Astrocyte (in vitro differentiated cells and primary cell): ENCODE results near the gene SYCN. TPM values are rescaled to one million over a fixed set of nuclear protein-coding genes. Genes with fewer than 3 reads are reported as not detected.

ENCODE experiments used
- DNase-seq: peaks from one replicate; pipeline ENCODE4 v3.0.0-alpha.2; 2010; ENCODE audit warnings: low read depth
- FAIRE-seq: peaks from 2 replicates; lab custom pipeline; 2011; peaks lifted over from hg19 to GRCh38; lab: Jason Lieb, UNC
- H2AFZ ChIP-seq: 2 replicates; pipeline ENCODE4 v1.6.0; 2012; ENCODE audit warnings: low read depth, low read length, inconsistent platforms
- H3K27ac ChIP-seq: 2 replicates; pipeline ENCODE4 v1.5.1; 2011; ENCODE audit warnings: low read depth, low read length, inconsistent platforms
- H3K27me3 ChIP-seq: 2 replicates; pipeline ENCODE4 v1.6.0; 2011; ENCODE audit warnings: low read length, inconsistent platforms; ENCODE audit not compliant: insufficient read depth
- H3K36me3 ChIP-seq: 2 replicates; pipeline ENCODE4 v1.5.1; 2011; ENCODE audit warnings: low read length, inconsistent platforms; ENCODE audit not compliant: insufficient read depth
- H3K4me1 ChIP-seq: 2 replicates; pipeline ENCODE4 v1.5.1; 2011; ENCODE audit warnings: low read length, inconsistent platforms; ENCODE audit not compliant: insufficient read depth
- H3K4me2 ChIP-seq: 2 replicates; pipeline ENCODE4 v1.6.0; 2012; ENCODE audit warnings: low read length, inconsistent platforms
- H3K4me3 ChIP-seq: 2 replicates; pipeline ENCODE4 v1.5.1; 2011; ENCODE audit warnings: low read depth, mild to moderate bottlenecking, low read length, inconsistent platforms; ENCODE audit not compliant: insufficient read depth
- H3K79me2 ChIP-seq: 2 replicates; pipeline ENCODE4 v1.6.0; 2012; ENCODE audit warnings: mild to moderate bottlenecking, low read length, inconsistent platforms; ENCODE audit not compliant: insufficient read depth
- H3K9ac ChIP-seq: 2 replicates; pipeline ENCODE4 v1.6.0; 2012; ENCODE audit warnings: mild to moderate bottlenecking, low read length, inconsistent platforms
- H3K9me3 ChIP-seq: 2 replicates; pipeline ENCODE4 v1.5.1; 2012; ENCODE audit warnings: low read depth, mild to moderate bottlenecking, low read length, inconsistent platforms; ENCODE audit not compliant: insufficient read depth
- H4K20me1 ChIP-seq: 2 replicates; pipeline ENCODE4 v1.6.0; 2012; ENCODE audit warnings: low read length, inconsistent platforms; ENCODE audit not compliant: insufficient read depth
- H3K27ac Mint-ChIP-seq: one replicate; pipeline ENCODE4 v1.8.0; 2021; ENCODE audit warnings: mild to moderate bottlenecking, mixed read lengths; ENCODE audit not compliant: unreplicated experiment
- H3K27me3 Mint-ChIP-seq: one replicate; pipeline ENCODE4 v1.8.0; 2021; ENCODE audit warnings: low read depth, mixed read lengths; ENCODE audit not compliant: unreplicated experiment
- H3K36me3 Mint-ChIP-seq: one replicate; pipeline ENCODE4 v1.8.0; 2021; ENCODE audit warnings: low read depth, mixed read lengths; ENCODE audit not compliant: unreplicated experiment
- H3K4me1 Mint-ChIP-seq: one replicate; pipeline ENCODE4 v1.8.0; 2021; ENCODE audit warnings: low read depth, mixed read lengths; ENCODE audit not compliant: unreplicated experiment
- H3K4me3 Mint-ChIP-seq: one replicate; pipeline ENCODE4 v1.8.0; 2021; ENCODE audit warnings: mild to moderate bottlenecking, moderate library complexity, mixed read lengths; ENCODE audit not compliant: unreplicated experiment
- H3K9me3 Mint-ChIP-seq: one replicate; pipeline ENCODE4 v1.8.0; 2021; ENCODE audit warnings: mild to moderate bottlenecking, mixed read lengths; ENCODE audit not compliant: unreplicated experiment
- EZH2 ChIP-seq: IDR thresholded peaks from 2 replicates; pipeline ENCODE4 v1.6.1; 2012; ENCODE audit warnings: mild to moderate bottlenecking, low read length, inconsistent platforms; ENCODE audit not compliant: insufficient read depth
- total RNA-seq: library from RNA; stranded (reverse); gene quantifications from 2 replicates; pipeline ENCODE4 v1.2.1, GENCODE V29; 2021
- TF ChIP-seq, protein P1 (sequence below): IDR thresholded peaks from 2 replicates; pipeline ENCODE4 v1.5.1; 2011; ENCODE audit warnings: low read depth, mild to moderate bottlenecking, inconsistent platforms, low read length, moderate library complexity; ENCODE audit not compliant: insufficient read depth

The SYCN gene
- total RNA-seq, 1 donor from 2014 or later = not detected

DNA sequence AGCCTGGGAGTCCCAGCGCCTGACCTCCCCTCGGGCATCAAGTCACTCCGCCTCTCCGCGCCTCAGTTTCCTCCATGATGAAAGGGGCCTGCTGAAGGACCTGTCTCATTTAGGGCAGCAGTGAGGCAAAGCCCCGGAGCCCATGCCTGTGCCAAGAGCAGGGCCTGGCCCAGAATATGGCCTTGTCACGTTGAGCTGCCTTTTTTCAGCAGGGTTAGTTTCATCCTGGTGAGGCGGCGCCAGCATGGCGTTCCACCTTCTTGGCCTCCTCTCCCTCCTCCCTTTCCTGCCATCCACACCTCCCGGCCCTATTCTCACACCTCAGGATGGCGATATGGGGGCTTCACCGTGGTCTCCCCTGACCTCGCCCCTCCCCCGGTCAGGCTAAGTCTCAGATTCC, 48.3 kb downstream of the SYCN start:
- Histone ChIP-seq H3K9me3 (no peaks in the 10 kb centered on the region), H3K27me3 (no peaks in the 10 kb centered on the region), H3K27ac (no peak overlapping the region), H3K4me2 (no peak overlapping the region), H3K9ac (no peak overlapping the region), H4K20me1 (peaks cover 73% of the 10 kb centered on the region), H3K4me3 (no peak overlapping the region), H2AFZ (no peak overlapping the region), H3K36me3 (no peaks in the 10 kb centered on the region), H3K79me2 (peaks cover 68% of the 10 kb centered on the region), H3K4me1 (peaks cover 17% of the 10 kb centered on the region)
- H3K27ac Mint-ChIP-seq = no peak overlapping the region
- peaks cover 37% of the 10 kb centered on the region for H3K4me1 Mint-ChIP-seq
- peak overlapping the region; percentile 31 for H3K4me3 Mint-ChIP-seq
- FAIRE-seq (no peak), DNase-seq (no peak)
- no peaks in the 10 kb centered on the region for H3K27me3 Mint-ChIP-seq
- H3K9me3 Mint-ChIP-seq = no peaks in the 10 kb centered on the region
- H3K36me3 Mint-ChIP-seq = peaks cover 12% of the 10 kb centered on the region
- TF ChIP-seq, protein P1, sequence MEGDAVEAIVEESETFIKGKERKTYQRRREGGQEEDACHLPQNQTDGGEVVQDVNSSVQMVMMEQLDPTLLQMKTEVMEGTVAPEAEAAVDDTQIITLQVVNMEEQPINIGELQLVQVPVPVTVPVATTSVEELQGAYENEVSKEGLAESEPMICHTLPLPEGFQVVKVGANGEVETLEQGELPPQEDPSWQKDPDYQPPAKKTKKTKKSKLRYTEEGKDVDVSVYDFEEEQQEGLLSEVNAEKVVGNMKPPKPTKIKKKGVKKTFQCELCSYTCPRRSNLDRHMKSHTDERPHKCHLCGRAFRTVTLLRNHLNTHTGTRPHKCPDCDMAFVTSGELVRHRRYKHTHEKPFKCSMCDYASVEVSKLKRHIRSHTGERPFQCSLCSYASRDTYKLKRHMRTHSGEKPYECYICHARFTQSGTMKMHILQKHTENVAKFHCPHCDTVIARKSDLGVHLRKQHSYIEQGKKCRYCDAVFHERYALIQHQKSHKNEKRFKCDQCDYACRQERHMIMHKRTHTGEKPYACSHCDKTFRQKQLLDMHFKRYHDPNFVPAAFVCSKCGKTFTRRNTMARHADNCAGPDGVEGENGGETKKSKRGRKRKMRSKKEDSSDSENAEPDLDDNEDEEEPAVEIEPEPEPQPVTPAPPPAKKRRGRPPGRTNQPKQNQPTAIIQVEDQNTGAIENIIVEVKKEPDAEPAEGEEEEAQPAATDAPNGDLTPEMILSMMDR = no peak
- TF ChIP-seq EZH2 = no peak

GRCh38 chr19:39155114-39155700, 48.9 kb downstream of the SYCN start:
- no peaks in the 10 kb centered on the region for H3K9me3 Mint-ChIP-seq
- Histone ChIP-seq H3K9ac (no peak overlapping the region), H3K27me3 (no peaks in the 10 kb centered on the region), H3K79me2 (peaks cover 68% of the 10 kb centered on the region), H2AFZ (no peak overlapping the region), H4K20me1 (peaks cover 72% of the 10 kb centered on the region), H3K27ac (no peak overlapping the region), H3K36me3 (no peaks in the 10 kb centered on the region), H3K4me1 (peaks cover 17% of the 10 kb centered on the region), H3K4me2 (no peak overlapping the region), H3K4me3 (no peak overlapping the region), H3K9me3 (no peaks in the 10 kb centered on the region)
- no peak for FAIRE-seq
- TF ChIP-seq EZH2 = no peak
- peak overlapping the region; percentile 27 for H3K4me3 Mint-ChIP-seq
- no peak for DNase-seq
- H3K4me1 Mint-ChIP-seq = peaks cover 33% of the 10 kb centered on the region
- no peak overlapping the region for H3K27ac Mint-ChIP-seq
- no peaks in the 10 kb centered on the region for H3K27me3 Mint-ChIP-seq
- peaks cover 13% of the 10 kb centered on the region for H3K36me3 Mint-ChIP-seq

DNA sequence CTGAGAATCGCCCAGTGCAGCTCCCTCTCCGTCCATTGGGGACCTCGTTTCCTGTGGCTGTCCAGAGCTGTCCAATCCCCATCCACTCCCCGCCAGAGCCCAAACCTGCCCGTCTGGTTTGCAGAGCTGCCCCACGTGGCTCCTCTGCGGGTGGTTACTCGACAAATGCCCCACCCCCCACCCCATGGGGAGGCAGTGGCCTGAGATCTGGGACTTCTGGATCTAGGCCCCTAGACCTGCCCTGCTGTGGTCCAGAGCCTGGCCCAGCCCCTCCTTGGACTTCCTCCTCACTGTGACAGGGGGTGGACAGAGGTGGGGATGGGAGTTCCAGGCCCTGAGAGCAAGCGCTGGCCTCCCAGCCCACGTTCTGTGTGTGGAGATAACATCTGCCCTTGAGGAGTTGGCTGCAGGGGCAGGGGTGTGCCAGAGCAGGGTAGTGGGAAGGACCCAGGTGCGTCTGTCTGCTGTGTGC, 49.4 kb downstream of the SYCN start:
- Histone ChIP-seq H3K36me3 (no peaks in the 10 kb centered on the region), H3K4me1 (peaks cover 17% of the 10 kb centered on the region), H3K79me2 (peaks cover 68% of the 10 kb centered on the region), H3K27me3 (no peaks in the 10 kb centered on the region), H4K20me1 (peaks cover 69% of the 10 kb centered on the region), H3K27ac (no peak overlapping the region), H3K4me2 (no peak overlapping the region), H2AFZ (no peak overlapping the region), H3K4me3 (no peak overlapping the region), H3K9me3 (no peaks in the 10 kb centered on the region), H3K9ac (no peak overlapping the region)
- H3K4me1 Mint-ChIP-seq = peaks cover 33% of the 10 kb centered on the region
- peaks cover 15% of the 10 kb centered on the region for H3K36me3 Mint-ChIP-seq
- H3K27me3 Mint-ChIP-seq = no peaks in the 10 kb centered on the region
- no peak for TF ChIP-seq EZH2
- TF ChIP-seq, protein P1 = no peak
- H3K9me3 Mint-ChIP-seq = no peaks in the 10 kb centered on the region
- H3K4me3 Mint-ChIP-seq = no peak overlapping the region
- H3K27ac Mint-ChIP-seq = peak overlapping the region; percentile 37
- FAIRE-seq (no peak), DNase-seq (no peak)
